UCSD-AML1 (cell line): ENCODE results near the gene MYO10.
A peak's percentile ranks its signal among the peaks of the same experiment; 100 is the strongest.

Experiments used
- DNase-seq: peaks from one replicate; lab custom pipeline; 2025; ENCODE audit not compliant: unreplicated experiment; lab: John Stamatoyannopoulos, UW

Gene MYO10

DNA sequence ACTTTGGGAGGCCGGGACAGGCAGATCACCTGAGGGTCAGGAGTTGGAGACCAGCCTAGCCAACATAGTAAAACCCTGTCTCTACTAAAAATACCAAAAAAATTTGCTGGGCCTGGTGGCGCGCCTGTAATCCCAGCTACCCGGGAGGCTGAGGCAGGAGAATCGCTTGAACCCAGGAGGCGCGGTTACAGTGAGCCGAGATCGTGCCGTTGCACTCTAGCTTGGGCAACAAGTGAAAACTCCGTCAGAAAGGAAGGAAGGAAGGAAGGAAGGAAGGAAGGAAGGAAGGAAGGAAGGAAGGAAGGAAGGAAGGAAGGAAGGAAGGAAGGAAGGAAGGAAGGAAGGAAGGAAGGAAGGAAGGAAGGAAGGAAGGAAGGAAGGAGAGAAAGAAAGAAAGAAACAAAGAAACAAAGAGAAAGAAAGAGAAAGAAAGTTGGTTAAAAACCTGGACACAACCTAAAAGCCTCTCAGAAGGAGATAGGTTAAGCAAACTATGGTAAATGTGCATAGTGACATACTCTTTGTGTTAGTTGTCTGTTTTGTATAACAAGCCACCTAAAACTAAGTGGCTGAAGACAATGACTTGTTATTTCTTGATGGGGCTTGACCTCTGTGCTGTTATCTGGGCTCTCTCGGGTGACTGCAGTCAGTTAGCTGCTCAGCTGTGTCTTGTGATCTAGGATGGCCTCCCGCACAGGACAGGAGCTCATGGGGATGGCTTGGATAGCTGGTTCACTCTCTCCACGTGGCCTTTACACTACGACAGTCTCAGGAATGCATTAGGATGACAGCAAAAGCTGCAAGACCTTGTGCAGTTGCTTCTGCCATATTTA lies 8.0 kb upstream of the MYO10 start:
- no peak for DNase-seq

DNA sequence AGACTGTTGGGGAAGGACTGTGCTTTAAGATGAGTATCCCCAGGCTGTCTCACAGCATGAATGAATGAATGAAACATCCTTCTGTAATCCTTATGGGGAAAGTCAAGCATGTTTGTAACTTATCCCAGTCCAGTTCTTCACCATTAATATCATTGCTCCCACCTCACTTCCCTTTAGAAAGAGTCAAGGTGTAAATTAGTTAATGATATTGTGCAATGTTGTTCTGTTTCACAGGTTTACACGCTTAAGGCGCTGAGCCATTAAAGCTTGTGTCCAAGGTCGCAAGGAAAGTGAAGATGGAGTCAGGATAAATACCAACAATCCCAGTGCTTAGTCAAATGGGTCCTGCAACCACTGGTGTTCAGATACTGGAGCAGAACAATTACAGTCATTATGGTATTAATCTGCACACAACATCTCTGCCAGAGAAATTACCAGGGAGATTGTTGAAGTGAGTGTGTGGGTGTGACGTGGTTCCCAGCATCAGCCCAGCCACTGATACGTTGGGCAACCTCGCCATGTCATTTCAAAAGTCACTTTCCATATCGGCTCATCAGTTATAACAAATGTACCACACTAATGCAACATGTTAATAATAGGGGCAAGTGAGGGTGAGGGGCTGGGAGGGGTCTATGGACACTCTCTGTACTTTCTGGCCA lies 1.5 kb upstream of the MYO10 start:
- DNase-seq = no peak

DNA sequence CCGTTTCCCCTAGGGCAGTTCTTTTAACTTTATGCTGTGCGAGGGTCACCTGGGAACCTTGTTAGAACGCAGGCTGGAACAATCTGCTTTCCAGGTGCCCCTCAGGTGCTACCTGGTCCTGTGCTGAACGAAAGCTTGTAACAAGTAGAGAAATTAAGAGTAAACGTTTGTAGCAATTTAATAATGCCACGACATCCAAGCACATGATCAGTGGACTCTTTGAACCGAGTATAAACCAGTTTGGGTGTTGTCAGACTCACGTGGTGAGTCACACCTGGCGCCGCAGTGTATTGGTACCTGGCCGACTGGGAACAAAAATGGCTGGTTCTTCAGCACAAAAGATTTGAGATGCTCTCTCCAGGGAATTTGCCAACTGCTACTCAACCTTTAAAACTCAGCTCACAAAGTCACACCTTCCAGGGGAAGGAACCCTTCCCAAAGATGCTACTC lies 926 bp upstream of the MYO10 start:
- no peak for DNase-seq

DNA sequence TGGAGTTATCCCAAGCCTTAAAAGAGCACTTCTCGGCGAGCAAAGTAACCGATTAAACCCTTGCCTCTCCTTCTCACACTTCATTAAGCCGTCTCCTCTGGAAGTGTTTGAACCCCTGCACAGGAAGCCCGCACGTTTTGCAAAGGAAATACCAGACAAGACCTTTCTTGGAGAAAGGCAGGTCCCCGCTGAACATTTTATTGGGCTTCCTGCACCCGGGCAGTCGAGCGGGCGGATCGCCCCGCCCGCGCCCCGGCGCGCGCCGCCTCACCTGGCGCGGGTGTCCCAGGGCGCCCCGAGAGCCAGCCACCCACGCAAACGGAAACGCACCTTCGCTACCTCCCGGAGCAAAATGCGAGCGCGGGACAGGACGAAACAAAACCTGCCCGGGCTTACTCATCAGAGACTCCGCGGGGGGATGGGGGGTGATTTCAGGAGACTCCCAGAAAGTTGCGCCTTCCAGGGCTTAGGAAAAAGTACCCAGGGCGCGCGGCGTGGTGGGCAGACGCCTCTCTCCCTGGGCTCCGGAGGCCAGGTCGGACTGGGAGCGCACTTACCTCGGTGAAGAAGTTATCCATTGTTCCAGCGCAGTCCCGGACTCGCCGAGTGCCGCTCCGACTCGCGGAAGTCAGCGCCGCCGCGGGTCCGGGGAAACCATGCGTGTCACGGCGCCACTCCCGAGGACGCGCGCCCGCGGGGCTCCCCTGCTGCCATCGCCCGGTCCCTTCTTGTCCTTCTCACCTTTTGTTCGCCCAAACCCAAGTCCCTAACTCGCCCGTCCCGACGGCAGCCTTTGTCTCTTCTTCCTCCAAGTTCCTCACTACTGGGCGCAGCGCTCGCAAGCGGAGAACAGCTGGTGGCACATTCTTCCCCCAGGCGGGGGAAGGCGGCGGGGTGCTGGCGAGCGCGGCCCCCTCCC lies 598 bp downstream of the MYO10 start:
- DNase-seq = no peak

DNA sequence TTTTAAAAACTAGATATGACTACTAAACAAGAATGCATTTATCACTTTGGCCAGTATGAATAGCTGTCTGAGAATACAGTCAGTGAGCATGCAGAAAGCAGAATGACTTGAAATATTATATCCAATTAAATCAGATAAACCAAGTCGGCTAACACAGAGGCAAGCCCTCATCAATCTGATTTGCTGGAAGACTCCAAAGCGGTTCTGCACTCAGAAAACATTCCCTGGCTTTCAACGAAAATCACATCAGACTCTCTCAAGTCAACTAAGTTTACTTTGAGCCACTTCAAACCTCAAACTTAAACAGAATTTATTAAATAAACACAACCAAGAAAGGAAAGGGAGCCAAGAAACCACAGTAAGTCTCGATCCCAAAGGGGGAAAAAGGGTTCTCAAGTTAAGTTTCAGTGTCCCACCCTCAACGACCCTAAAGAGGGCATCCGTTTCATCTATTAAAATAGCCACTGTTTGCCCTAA lies 1.4 kb downstream of the MYO10 start:
- DNase-seq = no peak

DNA sequence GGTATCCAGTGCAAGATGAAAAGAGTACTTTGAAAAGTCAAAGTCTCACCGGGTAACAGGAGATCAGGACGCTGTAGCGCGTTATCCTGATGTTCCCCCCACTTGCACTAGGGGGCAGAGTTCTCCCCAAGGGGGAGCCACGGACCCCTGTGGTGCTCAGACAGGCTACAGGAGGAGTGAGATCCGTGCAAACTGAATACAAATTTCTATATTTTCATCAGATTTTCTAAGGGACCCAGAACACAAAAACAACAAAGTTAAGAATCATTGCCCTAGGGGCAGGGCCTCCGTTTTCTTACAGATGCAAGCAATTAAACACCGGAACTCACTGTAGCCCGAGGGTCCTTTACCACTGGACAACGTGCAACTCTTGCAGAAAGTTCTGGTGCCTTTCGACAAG lies 2.0 kb downstream of the MYO10 start:
- peak; percentile 57 for DNase-seq

DNA sequence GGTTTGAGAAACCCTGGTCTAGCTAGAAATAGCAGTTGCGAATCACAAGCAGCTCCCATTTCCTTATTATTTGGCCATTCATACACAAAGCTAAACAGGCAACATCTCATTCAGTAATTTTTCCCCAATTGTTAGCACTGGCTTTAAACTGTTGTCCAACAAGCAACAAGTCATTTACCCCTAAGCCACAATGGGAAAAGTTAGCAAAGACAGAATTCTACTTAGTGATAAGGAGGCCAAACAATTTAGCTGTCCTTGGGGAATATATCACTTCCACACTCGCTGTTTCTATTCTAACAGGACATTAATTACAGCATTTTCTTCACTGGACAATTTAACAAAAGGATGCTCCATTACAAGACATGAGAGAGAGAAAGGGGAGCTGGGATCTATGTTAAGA lies 2.8 kb downstream of the MYO10 start:
- DNase-seq = no peak

DNA sequence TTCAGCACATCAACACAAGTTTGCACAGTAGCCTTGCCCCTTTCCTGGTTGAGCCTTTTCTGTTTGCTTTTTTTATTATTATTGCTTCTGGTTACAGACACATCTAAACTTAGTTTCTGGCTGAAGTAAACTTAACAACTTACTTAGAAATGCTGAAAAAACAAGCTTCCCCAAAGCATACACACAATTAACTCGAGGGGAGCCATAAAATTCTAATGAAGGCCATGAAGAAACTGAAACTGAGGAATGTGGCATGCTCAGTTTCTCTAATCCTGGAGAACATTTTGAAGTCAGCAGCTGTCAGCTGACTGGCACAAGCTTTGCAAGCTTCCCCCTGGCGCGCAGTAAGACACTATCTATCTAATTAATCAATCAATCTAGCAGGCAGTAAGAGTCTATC lies 3.7 kb downstream of the MYO10 start:
- DNase-seq = no peak

DNA sequence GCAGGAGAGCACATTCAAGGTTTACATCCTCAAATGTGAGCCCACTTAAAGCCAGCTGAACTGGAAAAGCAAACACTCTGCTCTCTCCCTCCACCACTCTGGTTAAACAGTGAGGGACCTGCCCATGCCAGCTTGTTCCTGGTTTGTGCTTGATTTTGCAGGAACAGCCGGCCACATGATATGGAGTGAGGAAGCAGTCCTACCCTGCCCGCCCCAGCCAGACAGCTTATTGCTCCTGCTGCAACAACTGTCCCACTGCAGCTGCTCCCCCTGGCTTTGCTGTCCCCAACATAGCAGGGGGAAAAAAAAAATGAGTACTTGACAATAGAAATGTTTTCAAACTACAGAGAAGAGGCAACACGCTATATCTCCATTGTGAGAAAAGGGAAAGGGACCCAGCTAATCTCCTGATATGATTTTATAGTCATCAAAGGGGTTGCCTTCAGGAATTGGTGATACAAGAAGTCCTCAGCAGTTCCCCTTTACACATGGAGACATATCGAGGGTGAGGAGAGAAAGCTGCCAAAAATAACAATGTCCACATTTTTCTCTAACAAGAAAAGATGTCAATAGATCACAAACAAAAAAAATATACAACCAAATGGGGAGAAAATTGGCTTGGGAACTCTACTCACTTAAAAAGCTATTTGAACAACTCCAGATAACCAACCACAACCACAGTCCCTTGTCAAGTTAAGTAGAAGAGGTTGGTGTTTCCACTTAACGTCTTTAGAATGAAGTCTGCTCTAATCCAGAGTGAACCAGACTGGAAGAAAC lies 4.6 kb downstream of the MYO10 start:
- DNase-seq = no peak

DNA sequence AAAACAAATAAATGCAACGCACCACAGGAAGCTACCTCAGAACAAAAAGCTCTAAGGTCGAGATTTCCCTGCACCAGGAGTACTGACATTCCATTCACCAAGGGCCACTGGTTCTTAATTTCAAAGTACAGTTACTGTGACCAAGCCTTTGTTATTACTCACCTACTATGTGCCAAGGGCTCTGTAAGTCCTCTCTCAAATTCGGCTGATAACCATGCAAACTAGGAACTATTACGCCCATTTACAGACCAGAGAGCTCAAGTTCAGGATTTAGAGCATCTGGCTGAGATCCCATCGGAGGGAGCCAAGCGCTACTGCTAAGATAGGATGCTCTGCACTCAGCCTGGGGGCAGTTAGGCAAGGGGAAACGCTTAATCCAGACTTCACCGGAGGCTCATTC lies 5.6 kb downstream of the MYO10 start:
- no peak for DNase-seq

DNA sequence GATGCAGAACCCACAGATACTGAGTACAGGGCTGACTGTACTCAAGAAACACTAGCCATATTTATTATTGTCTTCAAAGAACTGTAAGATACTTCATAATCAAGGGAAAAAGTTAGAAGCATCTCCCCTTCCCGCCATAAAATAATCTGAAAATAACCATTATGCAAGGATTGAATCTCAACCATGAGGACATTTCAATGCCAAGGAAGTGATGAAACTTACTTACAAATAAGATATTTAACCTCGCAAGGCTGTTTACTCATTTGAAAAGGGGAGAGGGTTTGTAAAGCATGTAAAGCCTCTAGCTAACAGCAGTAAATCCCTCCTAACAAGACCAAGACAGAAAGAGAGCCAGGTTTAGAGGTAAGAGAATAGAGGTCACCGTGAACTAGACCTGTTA lies 6.3 kb downstream of the MYO10 start:
- no peak for DNase-seq

DNA sequence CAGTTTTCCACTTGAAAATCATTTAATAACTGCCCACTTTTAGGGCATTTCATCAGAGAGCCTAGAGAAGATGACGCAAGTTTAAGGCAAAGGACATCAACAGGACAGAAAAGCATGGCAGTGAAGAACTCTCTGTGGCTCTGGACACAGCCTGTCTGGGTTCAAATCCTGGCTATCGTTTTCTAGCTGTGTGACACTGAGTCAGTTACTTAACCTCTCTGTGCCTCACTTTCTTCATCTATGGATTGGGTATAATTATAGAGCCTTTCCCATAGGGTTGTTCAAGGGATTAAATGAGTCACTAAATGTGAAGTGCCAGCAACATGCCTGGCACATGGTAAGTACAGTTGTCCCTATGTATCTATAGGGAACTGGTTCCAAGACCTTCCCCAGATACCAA lies 6.7 kb downstream of the MYO10 start:
- DNase-seq = no peak

DNA sequence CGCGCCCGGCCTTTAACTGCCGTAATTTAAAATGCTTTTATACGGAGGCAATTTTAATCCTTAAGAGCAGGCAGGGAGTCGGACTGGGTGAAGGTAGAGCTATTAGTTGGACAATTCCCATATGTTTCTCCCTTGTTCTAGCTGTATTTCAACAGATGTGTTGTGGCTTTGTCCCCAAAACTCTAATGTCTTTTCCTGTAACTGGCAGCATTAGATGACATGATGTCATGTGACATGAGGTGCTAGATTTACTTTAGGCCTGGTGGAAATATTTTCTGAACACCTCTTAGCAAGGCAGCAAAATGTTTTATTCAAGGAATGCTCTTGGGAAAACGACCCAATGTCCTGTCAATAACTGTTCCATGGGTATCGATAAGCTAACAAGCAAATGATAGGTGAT lies 8.5 kb downstream of the MYO10 start:
- no peak for DNase-seq

DNA sequence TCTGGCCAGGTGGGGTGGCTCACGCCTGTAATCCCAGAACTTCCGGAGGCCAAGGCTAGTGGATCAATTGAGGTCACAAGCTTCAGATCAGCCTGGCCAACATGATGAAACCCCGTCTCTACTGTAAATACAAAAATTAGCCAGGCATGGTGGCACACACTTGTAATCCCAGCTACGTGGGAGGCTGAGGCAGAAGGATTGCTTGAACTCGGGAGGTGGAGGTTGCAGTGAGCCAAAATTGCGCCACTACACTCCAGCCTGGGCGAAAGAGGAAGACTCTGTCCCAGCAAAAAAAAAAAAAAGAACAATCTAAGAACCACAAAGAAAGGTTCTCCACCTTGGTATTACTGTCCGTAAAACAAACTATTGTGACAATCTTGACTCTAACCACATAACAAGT lies 9.7 kb downstream of the MYO10 start:
- no peak for DNase-seq

DNA sequence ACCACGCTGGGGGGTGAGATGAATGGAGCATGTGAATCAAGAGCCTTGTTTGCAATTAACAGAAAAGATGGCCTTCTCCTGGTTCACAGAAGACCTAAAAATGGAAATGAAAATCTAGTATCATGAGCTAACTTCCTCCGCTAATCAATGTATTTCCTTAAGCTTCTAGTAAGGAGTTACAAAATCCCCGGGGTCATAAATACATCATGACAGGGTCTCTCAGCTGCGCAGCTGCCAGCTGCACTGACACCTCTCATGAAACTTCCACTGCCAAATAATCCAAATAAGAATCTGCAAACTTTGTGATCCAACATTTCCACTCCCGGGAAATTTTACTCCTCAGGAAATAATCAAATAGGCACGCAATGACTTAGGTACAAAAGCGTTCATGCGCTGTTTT lies 11.9 kb downstream of the MYO10 start:
- no peak for DNase-seq

DNA sequence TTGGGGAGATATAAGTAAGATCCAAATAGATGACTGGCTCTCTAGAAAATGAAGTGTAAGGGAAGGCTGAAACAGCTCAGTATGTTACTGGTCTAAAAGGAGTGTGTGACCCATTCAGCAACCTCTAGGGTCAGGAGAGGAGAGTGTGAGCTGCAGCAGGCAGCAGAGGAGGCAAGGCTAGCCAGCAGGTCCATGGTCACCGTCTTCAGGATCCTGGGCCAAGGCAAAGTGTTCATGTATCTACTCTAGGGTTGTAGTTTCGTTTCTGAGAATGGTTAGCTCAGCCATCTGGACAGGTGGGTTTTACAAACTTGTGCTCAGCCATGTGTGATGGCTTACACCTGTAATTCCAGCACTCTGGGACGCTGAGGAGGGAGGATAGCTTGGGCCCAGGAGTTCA lies 13.7 kb downstream of the MYO10 start:
- DNase-seq = no peak

DNA sequence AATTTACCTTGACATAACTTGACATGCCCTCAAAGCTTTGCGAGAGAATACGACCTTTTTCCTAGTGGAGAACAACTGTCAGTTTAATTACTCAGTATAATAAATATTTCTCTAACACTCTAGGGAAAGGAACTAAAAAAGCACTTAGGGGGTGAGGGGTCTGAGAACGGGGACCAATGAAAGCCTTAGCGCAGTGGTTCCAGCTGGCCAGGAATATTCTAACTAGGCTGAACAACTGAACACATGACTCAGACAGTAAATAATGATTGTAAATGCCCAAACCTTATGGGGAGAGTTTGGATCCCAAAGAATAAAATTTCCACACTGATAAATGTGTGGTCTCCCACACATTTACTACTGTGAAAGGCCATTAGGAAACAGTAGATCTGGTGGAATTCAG lies 14.9 kb downstream of the MYO10 start:
- no peak for DNase-seq

DNA sequence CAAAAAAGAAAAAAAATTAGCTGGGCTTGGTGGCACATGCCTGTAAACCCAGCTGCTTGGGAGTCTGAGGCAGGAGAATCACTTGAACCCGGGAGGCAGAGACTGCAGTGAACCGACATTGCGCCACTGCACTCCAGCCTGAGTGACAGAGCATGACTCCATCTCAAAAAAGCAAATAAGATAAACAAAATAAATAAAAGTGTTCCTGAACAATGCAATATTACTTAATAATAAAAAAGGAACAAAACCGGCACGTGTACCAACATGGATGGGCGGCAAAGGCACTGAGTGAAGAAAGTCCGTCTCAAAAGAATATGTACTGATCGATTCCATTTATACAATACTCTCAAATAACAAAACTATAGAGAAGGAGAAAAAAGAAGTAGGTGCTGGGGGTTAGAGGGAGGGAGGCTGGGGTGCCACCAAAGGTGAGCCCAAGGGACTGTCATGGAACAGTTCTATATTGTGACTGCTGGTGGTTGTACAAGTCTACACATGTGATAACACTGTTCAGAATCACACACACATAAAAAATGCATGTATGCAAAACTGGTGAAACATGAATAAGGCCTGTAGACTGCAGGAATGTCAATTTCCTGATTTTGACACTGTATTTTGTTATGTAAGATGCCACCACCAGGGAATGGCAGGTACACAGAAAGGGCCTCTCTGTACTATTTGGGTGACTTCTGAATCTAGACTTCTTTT lies 15.8 kb downstream of the MYO10 start:
- no peak for DNase-seq

DNA sequence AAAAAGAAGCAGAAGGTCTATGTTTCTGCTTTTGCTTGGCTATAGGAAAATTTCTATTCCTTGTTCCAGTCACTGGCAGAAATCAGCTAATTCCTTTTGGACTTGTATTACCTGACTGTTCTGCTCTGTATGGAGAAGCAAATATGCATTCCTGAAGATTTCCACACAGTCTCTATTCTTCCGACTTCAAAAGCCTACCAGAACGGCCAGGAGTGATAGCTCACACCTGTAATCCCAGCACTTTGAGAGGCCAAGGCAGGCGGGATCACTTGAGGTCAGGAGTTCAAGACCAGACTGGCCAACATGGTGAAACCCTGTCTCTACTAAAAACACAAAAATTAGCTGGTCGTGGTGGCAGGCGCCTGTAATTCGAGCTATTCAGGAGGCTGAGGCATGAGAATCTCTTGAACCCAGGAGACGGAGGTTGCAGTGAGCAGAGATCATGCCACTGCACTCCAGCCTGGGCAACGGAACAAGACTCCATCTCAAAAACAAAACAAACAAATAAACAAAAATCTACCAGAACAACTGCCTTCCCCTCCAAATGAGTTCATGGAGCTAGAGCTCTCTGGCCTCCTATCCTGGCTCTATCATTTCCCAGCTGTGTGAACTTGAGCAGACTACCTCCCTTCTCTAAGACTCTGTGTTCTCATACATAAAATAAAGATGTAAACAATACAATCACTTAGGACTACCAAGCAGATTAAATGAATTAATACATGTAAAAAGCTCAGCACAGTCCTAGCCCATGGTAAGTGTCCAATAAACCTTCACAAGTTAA lies 17.0 kb downstream of the MYO10 start:
- DNase-seq = no peak
